Measurements from ENCODE around the gene NINL. TPM values are rescaled to one million over a fixed set of nuclear protein-coding genes. Genes with fewer than 3 reads are reported as not detected.

The NINL gene
- total and polyA plus RNA-seq, 4 donors = 6.0 to 28.3 (median 12.9) TPM

DNA sequence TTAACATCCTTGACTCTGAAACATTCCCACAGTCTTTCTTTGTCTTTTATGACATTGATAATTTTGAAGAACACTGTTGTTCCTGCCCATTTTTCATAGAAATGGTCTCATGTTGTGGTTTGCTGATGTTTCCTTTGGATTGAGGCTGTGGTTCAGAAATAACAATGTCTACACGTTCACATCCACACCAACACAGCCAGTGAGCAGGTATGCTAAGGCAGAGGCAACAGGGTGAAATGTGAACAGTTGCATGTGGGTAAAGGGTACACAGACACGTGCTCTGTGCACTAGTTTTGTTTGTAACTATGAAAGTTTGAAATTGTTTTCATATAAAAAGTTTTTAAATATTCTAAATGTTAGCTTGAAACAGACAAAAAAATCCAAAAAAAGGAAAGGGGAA lies 99.5 kb downstream of the NINL start:
- H3K9me3 ChIP-seq (ENCODE audit: control insufficient read depth, low read length) = no peaks in the 10 kb centered on the region
- intact Hi-C loops (cut with DNase I) = no loop called here
- DNase-seq = no peak
- WGBS, 2 donors = 36 to 39% methylated on average over 2 of the region's 2 CpGs
- no peaks in the 10 kb centered on the region for H3K4me1 ChIP-seq (ENCODE audit: control insufficient read depth in 1 of 2, insufficient read depth in 2 of 2, low read length in 2 of 2)
- ATAC-seq (ENCODE audit: low FRiP score) = no peak
- H3K27me3 ChIP-seq (ENCODE audit: control insufficient read depth in 1 of 2, insufficient read depth in 2 of 2, low read length in 1 of 2) = no peaks in the 10 kb centered on the region
- peaks cover 0 to 2% of the 10 kb centered on the region in 2 donors for H3K36me3 ChIP-seq (ENCODE audit: control insufficient read depth in 1 of 2, insufficient read depth in 2 of 2, low read length in 1 of 2)
- no peak overlapping the region for H3K27ac ChIP-seq (ENCODE audit: low read depth in 1 of 2, low read length in 2 of 2)
- H3K4me3 ChIP-seq (ENCODE audit: low read length in 2 of 2) = no peak overlapping the region

DNA sequence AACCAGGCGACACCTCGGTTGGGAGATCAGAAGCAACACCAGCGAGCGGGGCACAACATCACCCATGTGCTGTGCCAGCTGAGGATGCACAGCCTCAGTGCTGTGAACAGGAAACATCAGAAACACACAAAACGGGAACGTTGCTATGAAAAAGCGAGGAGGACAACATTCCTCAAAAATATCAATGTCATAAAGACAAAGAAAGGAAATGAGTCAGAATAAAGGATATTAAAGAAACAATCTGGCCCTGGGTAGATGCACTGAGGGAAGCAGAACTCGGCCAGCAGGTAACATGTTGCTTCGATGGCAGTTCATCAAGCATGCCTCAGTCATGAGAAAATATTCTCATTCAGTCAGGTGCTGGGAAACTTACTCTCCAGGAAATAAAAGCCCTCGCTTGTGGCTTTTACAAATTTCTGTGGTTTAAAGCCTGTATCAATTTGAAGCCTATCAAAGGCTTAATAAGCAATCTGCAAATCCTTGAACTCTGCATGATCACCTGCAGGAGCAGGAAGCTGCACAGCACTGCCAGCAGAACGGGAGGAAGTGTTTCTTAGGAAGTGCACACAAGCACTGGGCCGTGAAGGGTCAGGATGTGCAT lies 100.3 kb downstream of the NINL start:
- no peaks in the 10 kb centered on the region for H3K9me3 ChIP-seq (ENCODE audit: control insufficient read depth, low read length)
- intact Hi-C loops (cut with DNase I) = no loop called here
- ATAC-seq (ENCODE audit: low FRiP score) (no peak), DNase-seq (no peak)
- H3K4me3 ChIP-seq (ENCODE audit: low read length in 2 of 2) = no peak overlapping the region
- H3K4me1 ChIP-seq (ENCODE audit: control insufficient read depth in 1 of 2, insufficient read depth in 2 of 2, low read length in 2 of 2) = no peaks in the 10 kb centered on the region
- peaks cover 0 to 2% of the 10 kb centered on the region in 2 donors for H3K36me3 ChIP-seq (ENCODE audit: control insufficient read depth in 1 of 2, insufficient read depth in 2 of 2, low read length in 1 of 2)
- H3K27me3 ChIP-seq (ENCODE audit: control insufficient read depth in 1 of 2, insufficient read depth in 2 of 2, low read length in 1 of 2) = no peaks in the 10 kb centered on the region
- no peak overlapping the region for H3K27ac ChIP-seq (ENCODE audit: low read depth in 1 of 2, low read length in 2 of 2)
- 75 to 82% methylated on average over 12 of the region's 12 CpGs for WGBS, 2 donors

DNA sequence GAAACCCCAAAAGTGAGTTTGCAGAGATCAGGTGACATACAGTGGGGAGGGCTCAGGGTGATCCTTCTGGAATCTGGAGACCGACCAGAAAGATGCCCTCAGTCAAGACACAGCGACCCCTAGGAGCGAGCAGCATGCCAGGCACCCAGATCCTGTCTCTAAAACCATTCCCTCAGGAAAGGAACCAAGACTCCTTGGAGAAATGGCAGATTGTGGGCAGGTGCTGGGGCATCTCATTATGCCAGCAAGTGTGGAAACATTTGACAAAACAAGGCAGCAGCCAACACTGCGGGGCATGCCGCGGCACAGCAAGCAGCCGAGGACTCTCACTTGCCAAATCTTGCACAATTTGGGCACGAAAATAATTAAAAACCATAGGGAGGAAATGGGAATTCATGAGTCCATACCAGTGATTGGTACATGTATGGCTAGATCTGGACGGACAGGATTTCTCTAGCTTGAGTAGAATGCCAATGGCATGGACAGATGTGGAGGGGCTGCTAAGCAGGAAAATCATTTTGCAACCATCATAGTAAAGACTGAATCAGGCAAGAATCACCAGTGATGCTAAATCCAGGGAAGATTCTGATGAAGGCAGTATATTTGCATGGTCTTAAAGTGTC lies 101.0 kb downstream of the NINL start:
- no peak for DNase-seq
- no peaks in the 10 kb centered on the region for H3K4me1 ChIP-seq (ENCODE audit: control insufficient read depth in 1 of 2, insufficient read depth in 2 of 2, low read length in 2 of 2)
- no peak overlapping the region for H3K4me3 ChIP-seq (ENCODE audit: low read length in 2 of 2)
- no peaks in the 10 kb centered on the region for H3K9me3 ChIP-seq (ENCODE audit: control insufficient read depth, low read length)
- WGBS, 2 donors = 87 to 90% methylated on average over 9 of the region's 9 CpGs
- intact Hi-C loops (cut with DNase I) = no loop called here
- no peak overlapping the region for H3K27ac ChIP-seq (ENCODE audit: low read depth in 1 of 2, low read length in 2 of 2)
- H3K27me3 ChIP-seq (ENCODE audit: control insufficient read depth in 1 of 2, insufficient read depth in 2 of 2, low read length in 1 of 2) = no peaks in the 10 kb centered on the region
- H3K36me3 ChIP-seq (ENCODE audit: control insufficient read depth in 1 of 2, insufficient read depth in 2 of 2, low read length in 1 of 2) = peaks cover 0 to 2% of the 10 kb centered on the region in 2 donors
- no peak for ATAC-seq (ENCODE audit: low FRiP score)

DNA sequence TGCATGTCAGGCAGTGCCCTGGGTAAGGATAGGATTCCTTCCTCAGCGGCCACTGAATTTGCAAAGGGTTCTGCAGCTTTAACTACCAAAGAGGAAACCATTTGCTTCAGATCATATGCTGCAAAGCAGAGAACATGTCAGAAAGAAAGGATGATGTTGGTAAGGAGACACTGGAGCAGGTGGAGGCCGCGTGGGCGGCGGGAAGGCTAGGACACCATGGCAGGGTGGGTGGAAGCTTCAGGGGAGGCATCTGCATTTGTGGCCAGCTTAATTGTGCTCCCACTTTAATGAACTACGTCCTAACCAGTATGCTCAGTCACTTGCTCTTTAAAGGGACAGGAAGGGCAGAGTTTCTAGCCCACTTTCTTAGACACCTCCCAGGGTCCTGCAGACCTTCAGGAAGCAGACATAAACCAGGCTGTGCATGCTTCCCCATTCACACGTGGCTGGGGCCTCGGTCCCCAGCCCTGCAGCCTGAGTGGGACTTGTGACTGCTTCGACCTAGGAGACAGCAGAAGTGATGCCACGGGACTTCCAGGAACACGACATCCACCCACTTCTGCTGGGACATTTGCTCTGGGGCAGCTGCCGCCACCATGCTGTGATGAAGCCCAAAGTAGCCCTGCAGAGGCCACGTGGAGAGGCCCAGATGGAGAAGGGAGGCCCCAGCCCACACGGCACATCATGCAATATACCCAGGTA lies 101.7 kb downstream of the NINL start:
- no peaks in the 10 kb centered on the region for H3K27me3 ChIP-seq (ENCODE audit: control insufficient read depth in 1 of 2, insufficient read depth in 2 of 2, low read length in 1 of 2)
- 87 to 91% methylated on average over 14 of the region's 14 CpGs for WGBS, 2 donors
- ATAC-seq (ENCODE audit: low FRiP score) = no peak
- DNase-seq = no peak
- intact Hi-C loops (cut with DNase I) = no loop called here
- H3K36me3 ChIP-seq (ENCODE audit: control insufficient read depth in 1 of 2, insufficient read depth in 2 of 2, low read length in 1 of 2) = no peaks in the 10 kb centered on the region
- no peaks in the 10 kb centered on the region for H3K4me1 ChIP-seq (ENCODE audit: control insufficient read depth in 1 of 2, insufficient read depth in 2 of 2, low read length in 2 of 2)
- H3K9me3 ChIP-seq (ENCODE audit: control insufficient read depth, low read length) = no peaks in the 10 kb centered on the region
- H3K27ac ChIP-seq (ENCODE audit: low read depth in 1 of 2, low read length in 2 of 2) = no peak overlapping the region
- no peak overlapping the region for H3K4me3 ChIP-seq (ENCODE audit: low read length in 2 of 2)

DNA sequence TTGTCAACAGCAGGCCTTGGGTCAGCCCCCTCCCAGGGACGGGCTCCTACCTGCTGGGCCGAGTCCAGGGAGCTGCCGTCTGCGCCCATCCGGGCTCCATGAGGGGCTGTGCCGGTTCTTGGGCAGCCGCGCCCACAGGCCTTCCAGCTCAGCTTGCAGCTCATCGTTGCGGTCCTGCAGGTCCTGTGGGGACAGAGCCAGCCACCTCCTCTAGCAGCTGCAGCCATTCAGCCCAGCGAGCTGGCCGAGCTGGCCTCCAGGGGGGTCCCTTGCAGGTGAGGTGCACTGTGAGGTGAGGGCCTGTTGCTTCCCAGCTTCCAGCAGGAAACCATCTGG lies 103.4 kb downstream of the NINL start:
- no peaks in the 10 kb centered on the region for H3K9me3 ChIP-seq (ENCODE audit: control insufficient read depth, low read length)
- ATAC-seq (ENCODE audit: low FRiP score) (no peak), DNase-seq (peak in 1 of 2 donors; percentile 36)
- intact Hi-C loops (cut with DNase I) = no loop called here
- WGBS, 2 donors = 92 to 94% methylated on average over 12 of the region's 12 CpGs
- H3K4me3 ChIP-seq (ENCODE audit: low read length in 2 of 2) = no peak overlapping the region
- H3K4me1 ChIP-seq (ENCODE audit: control insufficient read depth in 1 of 2, insufficient read depth in 2 of 2, low read length in 2 of 2) = no peaks in the 10 kb centered on the region
- no peak overlapping the region for H3K27ac ChIP-seq (ENCODE audit: low read depth in 1 of 2, low read length in 2 of 2)
- no peaks in the 10 kb centered on the region for H3K27me3 ChIP-seq (ENCODE audit: control insufficient read depth in 1 of 2, insufficient read depth in 2 of 2, low read length in 1 of 2)
- no peaks in the 10 kb centered on the region for H3K36me3 ChIP-seq (ENCODE audit: control insufficient read depth in 1 of 2, insufficient read depth in 2 of 2, low read length in 1 of 2)

DNA sequence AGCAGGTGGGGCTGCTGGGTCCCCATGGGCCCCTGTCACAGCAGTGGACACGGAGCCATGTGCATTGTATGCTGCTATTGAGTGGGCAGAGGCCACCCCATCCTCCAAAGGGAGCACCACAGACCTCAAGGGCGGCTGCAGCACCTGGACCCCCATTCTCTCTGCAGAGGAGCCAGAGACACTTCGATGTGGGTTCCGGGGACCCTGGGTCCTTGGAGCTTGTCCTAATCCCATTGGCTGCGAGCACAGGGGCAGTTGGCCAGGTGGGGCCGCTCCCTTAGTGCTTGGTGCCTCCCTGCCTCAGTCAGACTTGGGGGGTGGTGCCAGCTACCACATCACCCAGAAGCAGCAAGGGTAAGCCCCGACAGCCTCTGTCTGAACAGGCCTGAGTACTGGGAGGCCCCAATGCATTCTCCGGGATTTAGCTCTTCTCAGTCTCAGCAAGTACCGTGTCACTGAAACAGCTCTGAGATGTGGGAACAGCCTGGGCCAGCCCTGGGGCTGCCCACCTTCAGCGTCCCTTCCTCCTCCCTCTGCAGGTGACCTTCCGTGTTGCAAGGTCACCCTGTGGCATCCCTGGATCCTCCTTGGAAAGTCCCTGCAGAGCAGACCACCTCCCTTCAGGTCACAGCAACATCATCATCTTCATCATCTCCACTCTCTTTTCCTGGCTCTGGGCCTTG lies 104.0 kb downstream of the NINL start:
- ATAC-seq (ENCODE audit: low FRiP score) (no peak), DNase-seq (peak in 1 of 2 donors; percentile 31)
- Histone ChIP-seq H3K36me3 (ENCODE audit: control insufficient read depth in 1 of 2, insufficient read depth in 2 of 2, low read length in 1 of 2) (no peaks in the 10 kb centered on the region), H3K27ac (ENCODE audit: low read depth in 1 of 2, low read length in 2 of 2) (no peak overlapping the region), H3K4me3 (ENCODE audit: low read length in 2 of 2) (no peak overlapping the region), H3K4me1 (ENCODE audit: control insufficient read depth in 1 of 2, insufficient read depth in 2 of 2, low read length in 2 of 2) (no peaks in the 10 kb centered on the region), H3K27me3 (ENCODE audit: control insufficient read depth in 1 of 2, insufficient read depth in 2 of 2, low read length in 1 of 2) (no peaks in the 10 kb centered on the region), H3K9me3 (ENCODE audit: control insufficient read depth, low read length) (no peaks in the 10 kb centered on the region)
- WGBS, 2 donors = 89 to 90% methylated on average over 11 of the region's 11 CpGs
- intact Hi-C loops (cut with DNase I) = no loop called here

DNA sequence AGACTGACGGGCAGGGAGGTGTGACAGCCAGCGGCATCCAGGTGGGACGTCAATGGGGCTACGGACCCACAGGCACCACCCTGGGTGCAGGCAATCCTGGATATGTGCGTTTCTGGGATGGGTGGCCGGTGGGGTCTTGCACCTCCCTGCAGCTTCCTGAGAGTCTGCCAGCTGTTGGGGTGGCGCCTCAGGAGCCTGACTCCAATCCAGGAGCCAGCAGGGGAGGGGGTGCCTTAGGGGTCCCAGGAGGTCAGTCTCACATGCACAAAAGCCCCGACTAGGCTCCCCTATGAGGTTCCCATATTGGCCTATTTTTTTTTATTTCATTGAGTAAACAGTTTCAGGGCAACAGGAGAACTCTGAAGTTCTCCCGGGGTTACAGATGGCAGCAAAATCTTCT lies 104.5 kb downstream of the NINL start:
- intact Hi-C loops (cut with DNase I) = no loop called here
- H3K4me1 ChIP-seq (ENCODE audit: control insufficient read depth in 1 of 2, insufficient read depth in 2 of 2, low read length in 2 of 2) = no peaks in the 10 kb centered on the region
- no peak overlapping the region for H3K27ac ChIP-seq (ENCODE audit: low read depth in 1 of 2, low read length in 2 of 2)
- 84 to 89% methylated on average over 9 of the region's 9 CpGs for WGBS, 2 donors
- H3K9me3 ChIP-seq (ENCODE audit: control insufficient read depth, low read length) = no peaks in the 10 kb centered on the region
- H3K36me3 ChIP-seq (ENCODE audit: control insufficient read depth in 1 of 2, insufficient read depth in 2 of 2, low read length in 1 of 2) = no peaks in the 10 kb centered on the region
- H3K27me3 ChIP-seq (ENCODE audit: control insufficient read depth in 1 of 2, insufficient read depth in 2 of 2, low read length in 1 of 2) = no peaks in the 10 kb centered on the region
- ATAC-seq (ENCODE audit: low FRiP score) = no peak
- peak in 1 of 2 donors; percentile 23 for DNase-seq
- H3K4me3 ChIP-seq (ENCODE audit: low read length in 2 of 2) = no peak overlapping the region

DNA sequence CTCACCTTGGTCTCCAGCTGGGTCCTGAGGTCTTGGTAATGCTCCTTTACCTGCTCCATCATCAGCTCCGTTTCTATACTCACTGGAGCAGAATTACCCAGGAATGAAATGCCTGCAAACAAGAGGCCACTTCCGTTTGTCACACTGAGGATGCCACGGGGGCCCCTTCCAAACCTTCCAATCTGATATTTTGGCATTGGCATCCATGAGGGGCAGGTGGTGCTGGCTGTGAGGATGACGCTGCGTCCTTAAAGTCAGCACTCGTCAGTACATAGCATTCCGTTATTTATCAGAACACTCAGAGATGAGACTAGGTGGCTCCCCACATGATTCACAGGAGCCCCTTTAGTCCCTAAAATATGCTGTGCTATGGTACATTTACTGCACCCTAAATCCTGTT lies 105.2 kb downstream of the NINL start:
- H3K27ac ChIP-seq (ENCODE audit: low read depth in 1 of 2, low read length in 2 of 2) = no peak overlapping the region
- H3K4me1 ChIP-seq (ENCODE audit: control insufficient read depth in 1 of 2, insufficient read depth in 2 of 2, low read length in 2 of 2) = no peaks in the 10 kb centered on the region
- H3K27me3 ChIP-seq (ENCODE audit: control insufficient read depth in 1 of 2, insufficient read depth in 2 of 2, low read length in 1 of 2) = no peaks in the 10 kb centered on the region
- no peaks in the 10 kb centered on the region for H3K9me3 ChIP-seq (ENCODE audit: control insufficient read depth, low read length)
- no peak overlapping the region for H3K4me3 ChIP-seq (ENCODE audit: low read length in 2 of 2)
- WGBS, 2 donors = 90% methylated on average over 7 of the region's 7 CpGs
- no peaks in the 10 kb centered on the region for H3K36me3 ChIP-seq (ENCODE audit: control insufficient read depth in 1 of 2, insufficient read depth in 2 of 2, low read length in 1 of 2)
- intact Hi-C loops (cut with DNase I) = no loop called here
- ATAC-seq (ENCODE audit: low FRiP score) (no peak), DNase-seq (no peak)
